HAP-1 (cell line): Measurements from ENCODE around the gene AREG.

ENCODE experiments used
- DNase-seq, 2 experiments: peaks; one replicate each; pipeline ENCODE4 v3.0.0-alpha.2; 2016 to 2020; ENCODE audit warnings: low spot score in 2 of 2
- H3K27me3 ChIP-seq: fragments of 250-450 bp; sonication (Bioruptor Pico); 2 replicates; pipeline ENCODE4 v1.5.1; 2020; ENCODE audit warnings: low read depth, mild to moderate bottlenecking, moderate library complexity
- H3K36me3 ChIP-seq: fragments of 250-450 bp; sonication (Bioruptor Pico); replicated peaks from 2 replicates; pipeline ENCODE4 v1.5.1; 2020; ENCODE audit warnings: mild to moderate bottlenecking
- H3K4me1 ChIP-seq: fragments of 250-450 bp; sonication (Bioruptor Pico); 2 replicates; pipeline ENCODE4 v1.5.1; 2020; ENCODE audit warnings: mild to moderate bottlenecking
- H3K4me3 ChIP-seq: fragments of 250-450 bp; sonication (Bioruptor Pico); 2 replicates; pipeline ENCODE4 v1.5.1; 2020; ENCODE audit warnings: mild to moderate bottlenecking, moderate library complexity
- H3K9me3 ChIP-seq: fragments of 250-450 bp; sonication (Bioruptor Pico); 2 replicates; pipeline ENCODE4 v1.5.1; 2020; ENCODE audit warnings: mild to moderate bottlenecking, moderate library complexity
- in situ Hi-C: fragments of 300-500 bp; cut with MboI; formaldehyde crosslinking; loops from 3 replicates; pipeline ENCODE4 v1.14.3; 2020; ENCODE audit warnings: low sequenced_read_pairs, inconsistent platforms, mixed read lengths

The AREG gene

GRCh38 chr4:74418063-74418670, 26.8 kb upstream of the AREG start:
- Histone ChIP-seq H3K9me3 (no peaks in the 10 kb centered on the region), H3K4me3 (no peak overlapping the region), H3K4me1 (no peaks in the 10 kb centered on the region), H3K36me3 (no peaks in the 10 kb centered on the region), H3K27me3 (no peaks in the 10 kb centered on the region)
- in situ Hi-C loops = no loop called here
- no peak for DNase-seq

GRCh38 chr4:74420863-74421262, 24.1 kb upstream of the AREG start:
- DNase-seq = no peak
- Histone ChIP-seq H3K9me3 (no peaks in the 10 kb centered on the region), H3K36me3 (no peaks in the 10 kb centered on the region), H3K4me3 (no peak overlapping the region), H3K27me3 (no peaks in the 10 kb centered on the region), H3K4me1 (no peaks in the 10 kb centered on the region)
- in situ Hi-C loops = no loop called here

GRCh38 chr4:74423104-74423503, 21.8 kb upstream of the AREG start:
- DNase-seq = no peak
- Histone ChIP-seq H3K9me3 (no peaks in the 10 kb centered on the region), H3K4me3 (no peak overlapping the region), H3K27me3 (no peaks in the 10 kb centered on the region), H3K36me3 (no peaks in the 10 kb centered on the region), H3K4me1 (no peaks in the 10 kb centered on the region)
- in situ Hi-C loops = no loop called here

GRCh38 chr4:74424111-74424510, 20.8 kb upstream of the AREG start:
- in situ Hi-C loops = no loop called here
- no peak for DNase-seq
- H3K4me1 ChIP-seq = no peaks in the 10 kb centered on the region
- H3K27me3 ChIP-seq = no peaks in the 10 kb centered on the region
- H3K4me3 ChIP-seq = no peak overlapping the region
- no peaks in the 10 kb centered on the region for H3K9me3 ChIP-seq
- H3K36me3 ChIP-seq = no peaks in the 10 kb centered on the region

GRCh38 chr4:74426101-74426500, 18.8 kb upstream of the AREG start:
- in situ Hi-C loops = no loop called here
- no peaks in the 10 kb centered on the region for H3K27me3 ChIP-seq
- no peak overlapping the region for H3K4me3 ChIP-seq
- H3K36me3 ChIP-seq = no peaks in the 10 kb centered on the region
- H3K9me3 ChIP-seq = no peaks in the 10 kb centered on the region
- no peak for DNase-seq
- no peaks in the 10 kb centered on the region for H3K4me1 ChIP-seq

- Histone ChIP-seq H3K36me3 (no peaks in the 10 kb centered on the region), H3K9me3 (no peaks in the 10 kb centered on the region), H3K4me1 (no peaks in the 10 kb centered on the region), H3K27me3 (no peaks in the 10 kb centered on the region), H3K4me3 (no peak overlapping the region)
- no peak for DNase-seq
- in situ Hi-C loops = no loop called here
Measured at GRCh38 chr4:74428276-74428675, 16.7 kb upstream of the AREG start.

- Histone ChIP-seq H3K4me3 (no peak overlapping the region), H3K9me3 (no peaks in the 10 kb centered on the region), H3K36me3 (no peaks in the 10 kb centered on the region), H3K4me1 (no peaks in the 10 kb centered on the region), H3K27me3 (no peaks in the 10 kb centered on the region)
- in situ Hi-C loops = no loop called here
- no peak for DNase-seq
Measured at GRCh38 chr4:74431113-74431826, 13.7 kb upstream of the AREG start.

GRCh38 chr4:74433043-74433442, 11.9 kb upstream of the AREG start:
- H3K9me3 ChIP-seq = no peaks in the 10 kb centered on the region
- in situ Hi-C loops = no loop called here
- H3K36me3 ChIP-seq = no peaks in the 10 kb centered on the region
- no peak for DNase-seq
- no peak overlapping the region for H3K4me3 ChIP-seq
- H3K27me3 ChIP-seq = no peaks in the 10 kb centered on the region
- H3K4me1 ChIP-seq = no peaks in the 10 kb centered on the region

- Histone ChIP-seq H3K36me3 (no peaks in the 10 kb centered on the region), H3K9me3 (no peaks in the 10 kb centered on the region), H3K4me3 (no peak overlapping the region), H3K27me3 (no peaks in the 10 kb centered on the region), H3K4me1 (no peaks in the 10 kb centered on the region)
- no peak for DNase-seq
- in situ Hi-C loops = no loop called here
Measured at GRCh38 chr4:74433541-74434172, 11.3 kb upstream of the AREG start.

- no peaks in the 10 kb centered on the region for H3K4me1 ChIP-seq
- H3K36me3 ChIP-seq = no peaks in the 10 kb centered on the region
Measured at GRCh38 chr4:74435296-74435695, 9.6 kb upstream of the AREG start.

GRCh38 chr4:74437866-74438265, 7.1 kb upstream of the AREG start:
- Histone ChIP-seq H3K36me3 (no peaks in the 10 kb centered on the region), H3K9me3 (no peaks in the 10 kb centered on the region), H3K27me3 (no peaks in the 10 kb centered on the region), H3K4me1 (no peaks in the 10 kb centered on the region), H3K4me3 (no peak overlapping the region)
- in situ Hi-C loops = no loop called here
- no peak for DNase-seq

More at GRCh38 chr4:74435296-74435695, 9.6 kb upstream of the AREG start:
- in situ Hi-C loops = no loop called here
- Histone ChIP-seq H3K27me3 (no peaks in the 10 kb centered on the region), H3K4me3 (no peak overlapping the region), H3K9me3 (no peaks in the 10 kb centered on the region)
- DNase-seq = no peak

- H3K4me3 ChIP-seq = no peak overlapping the region
- no peaks in the 10 kb centered on the region for H3K27me3 ChIP-seq
- H3K36me3 ChIP-seq = no peaks in the 10 kb centered on the region
- DNase-seq = no peak
- in situ Hi-C loops = no loop called here
- no peaks in the 10 kb centered on the region for H3K4me1 ChIP-seq
- H3K9me3 ChIP-seq = no peaks in the 10 kb centered on the region
Measured at GRCh38 chr4:74438661-74439060, 6.3 kb upstream of the AREG start.

- H3K4me3 ChIP-seq = no peak overlapping the region
- H3K27me3 ChIP-seq = peaks cover 5% of the 10 kb centered on the region
- no peaks in the 10 kb centered on the region for H3K9me3 ChIP-seq
- H3K36me3 ChIP-seq = no peaks in the 10 kb centered on the region
- in situ Hi-C loops = no loop called here
- H3K4me1 ChIP-seq = no peaks in the 10 kb centered on the region
- DNase-seq = no peak
Measured at GRCh38 chr4:74439952-74440351, 5.0 kb upstream of the AREG start.

GRCh38 chr4:74440356-74440755, 4.6 kb upstream of the AREG start:
- no peaks in the 10 kb centered on the region for H3K9me3 ChIP-seq
- H3K4me1 ChIP-seq = no peaks in the 10 kb centered on the region
- peaks cover 9% of the 10 kb centered on the region for H3K27me3 ChIP-seq
- DNase-seq = no peak
- no peaks in the 10 kb centered on the region for H3K36me3 ChIP-seq
- no peak overlapping the region for H3K4me3 ChIP-seq
- in situ Hi-C loops = no loop called here
